GM19035 (cell line): ENCODE measurements around the gene RASA2.
"Not testable (repeated sequence)": the region's sequence is repeated elsewhere in the genome, so short reads cannot be mapped to it uniquely, and the experiment has no call there.

Experiments
- ATAC-seq: cut with Tn5 transposase; IDR thresholded peaks from one replicate; pipeline ENCODE4 v1.9.1; 2021; ENCODE audit not compliant: unreplicated experiment

The RASA2 gene

DNA sequence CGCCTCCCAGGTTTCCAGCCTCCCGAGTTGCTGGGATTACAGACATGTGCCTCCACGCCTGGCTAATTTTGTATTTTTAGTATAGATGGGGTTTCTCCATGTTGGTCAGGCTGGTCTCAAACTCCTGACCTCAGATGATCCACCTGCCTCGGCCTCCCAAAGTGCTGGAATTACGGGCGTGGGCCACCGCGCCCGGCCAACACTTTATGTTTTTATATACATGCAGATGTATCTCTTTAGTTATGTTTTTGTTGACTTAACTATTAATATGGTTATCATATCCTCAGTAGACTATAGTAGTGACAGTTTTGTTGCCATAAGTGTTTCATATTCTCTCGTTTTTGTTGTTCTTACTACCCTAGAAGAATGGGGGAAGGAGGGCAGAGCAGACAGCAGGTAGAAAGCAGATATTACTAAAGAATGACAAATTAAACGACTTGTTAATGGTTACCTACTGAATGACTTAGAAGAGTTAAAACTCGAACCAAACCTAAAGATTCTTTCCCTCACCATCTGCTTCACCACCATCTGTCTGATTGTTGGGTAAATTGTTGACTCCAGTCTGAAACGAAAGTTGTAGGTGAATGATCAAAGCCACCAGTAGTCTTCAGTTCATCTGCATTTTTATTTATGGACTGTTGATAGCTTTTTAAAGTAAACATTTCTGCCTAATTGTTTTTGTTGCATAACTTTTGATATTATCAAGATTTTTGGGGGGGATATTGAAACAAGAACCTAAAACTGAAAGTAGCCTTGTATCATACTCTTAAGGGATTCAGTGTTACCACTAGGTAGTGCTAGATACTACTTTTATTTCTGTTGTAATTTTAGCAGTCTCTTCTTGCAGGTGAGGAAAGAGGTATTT lies 89.3 kb downstream of the RASA2 start:
- ATAC-seq, result no peak

DNA sequence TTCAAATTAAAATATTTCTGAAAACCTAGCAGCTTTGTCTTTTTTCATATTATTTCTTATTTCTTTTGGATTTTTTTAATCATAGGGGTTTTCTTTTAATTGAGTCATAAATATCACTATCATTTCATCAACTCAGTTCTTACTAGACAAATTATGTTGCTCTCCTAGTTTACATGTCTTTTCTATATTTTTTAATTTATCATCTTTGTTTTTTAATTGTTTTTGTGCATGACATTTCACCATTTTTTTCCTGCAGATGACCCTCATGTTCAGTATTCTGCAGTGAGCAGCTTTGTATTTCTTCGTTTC lies 89.9 kb downstream of the RASA2 start:
- ATAC-seq, result no peak

DNA sequence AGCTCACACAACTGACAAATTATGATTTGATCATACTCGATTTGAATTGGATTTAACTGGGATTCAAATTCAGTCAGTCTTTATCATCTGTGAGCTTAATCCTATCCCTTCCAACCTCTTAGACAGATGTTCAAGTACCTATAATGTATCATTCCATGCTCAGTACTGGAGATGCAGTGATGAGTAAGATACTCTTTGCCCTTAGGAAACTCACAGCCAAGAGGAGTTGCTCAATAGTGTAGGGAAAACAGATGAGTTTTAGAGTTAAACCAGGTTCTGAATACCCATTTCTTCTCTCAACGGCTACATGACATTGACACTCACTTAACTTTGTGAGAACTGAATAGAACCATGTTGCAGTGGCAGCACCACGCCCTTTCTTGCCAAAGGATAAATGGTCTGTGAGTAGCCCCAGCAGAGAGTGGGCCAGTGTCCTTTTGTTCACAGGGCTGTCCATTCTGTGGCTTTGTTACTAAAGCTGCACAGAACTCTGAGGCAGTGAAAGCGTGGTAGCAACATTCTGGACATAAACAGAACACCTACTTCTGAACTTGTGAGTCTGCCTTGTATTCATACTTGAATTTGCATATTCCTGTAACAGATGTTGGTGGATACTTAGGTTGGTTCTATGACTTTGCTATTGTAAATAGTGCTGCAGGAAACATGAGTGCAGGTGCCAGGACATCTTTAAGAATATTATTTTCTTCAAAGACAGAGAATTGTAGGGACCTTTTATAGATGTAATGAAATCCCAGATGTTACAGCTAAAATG lies 91.6 kb downstream of the RASA2 start:
- no peak for ATAC-seq

DNA sequence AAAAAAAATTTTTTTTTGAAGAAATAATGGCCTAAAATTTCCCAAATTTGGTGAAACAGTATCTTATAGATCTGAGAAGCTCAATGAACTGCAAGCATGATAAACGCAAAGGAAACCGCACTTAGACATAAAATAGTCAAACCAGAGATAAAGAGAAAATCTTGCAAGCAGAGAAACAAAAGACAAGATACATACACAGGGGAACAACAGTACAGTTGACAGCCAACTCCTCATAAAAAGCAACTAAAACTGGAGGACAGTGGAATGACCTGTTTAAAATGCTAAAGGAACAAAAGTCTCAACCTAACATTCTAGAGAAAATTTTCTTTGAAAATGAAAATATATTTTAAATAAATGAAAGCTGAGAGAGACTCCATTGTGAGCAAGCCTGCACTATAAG lies 107.5 kb downstream of the RASA2 start:
- no peak for ATAC-seq

DNA sequence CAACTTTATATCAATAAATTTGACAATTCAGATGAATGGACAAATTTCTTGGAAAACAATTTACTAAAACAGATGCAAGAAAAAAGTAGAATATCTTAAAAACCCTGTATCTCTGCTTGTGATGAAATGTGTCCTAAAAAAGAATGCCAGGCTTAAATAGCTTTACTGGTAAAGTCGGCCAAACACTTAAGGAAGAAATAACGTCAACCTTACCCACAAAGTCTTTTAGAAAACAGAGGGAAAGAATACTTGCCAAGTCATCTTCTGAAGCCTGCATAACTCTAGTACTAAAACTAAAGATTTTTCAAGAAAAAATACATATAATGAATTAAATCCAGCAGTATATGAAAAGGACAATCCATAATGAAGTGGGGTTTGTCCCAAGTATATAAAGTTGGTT lies 111.1 kb downstream of the RASA2 start:
- ATAC-seq, result no peak

DNA sequence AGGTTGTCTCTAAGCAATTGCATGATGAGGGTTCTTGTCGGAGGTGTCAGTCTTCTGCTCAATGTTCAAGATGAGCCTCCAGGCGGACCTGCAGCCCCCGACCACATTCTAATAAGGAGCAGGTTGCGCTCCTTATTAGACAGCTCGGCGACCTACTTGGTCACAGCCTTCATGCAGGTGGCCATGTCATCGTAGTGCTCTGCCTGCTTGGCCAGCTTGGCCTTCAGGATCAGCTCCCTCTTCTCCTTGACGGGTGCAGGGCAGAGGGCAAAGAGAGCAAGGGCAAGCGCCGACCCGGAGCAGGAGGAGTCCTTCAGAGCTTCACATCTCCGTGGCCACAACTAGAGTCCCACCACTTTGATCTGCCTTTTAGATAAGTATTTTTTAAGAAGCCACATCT lies 113.5 kb downstream of the RASA2 start:
- ATAC-seq, result no peak

DNA sequence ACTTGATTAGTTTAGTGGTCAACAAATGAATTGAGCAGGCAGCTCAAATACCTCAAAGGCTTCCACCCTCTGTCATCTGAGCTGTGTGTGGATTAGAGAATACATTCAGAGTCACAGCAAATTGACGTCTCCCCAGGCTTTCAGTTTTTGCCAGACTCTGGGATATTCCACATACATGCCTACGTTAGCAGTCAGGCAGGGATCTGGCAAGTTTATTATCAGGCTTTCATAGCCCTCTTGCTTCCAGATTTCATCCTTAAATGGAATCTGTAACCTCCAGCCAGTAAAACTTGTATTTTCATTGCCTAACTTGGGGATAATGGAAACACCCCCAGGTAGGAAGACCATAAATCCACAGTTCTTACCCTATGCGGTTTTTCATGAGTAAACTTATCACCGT lies 115.9 kb downstream of the RASA2 start:
- ATAC-seq, result no peak

DNA sequence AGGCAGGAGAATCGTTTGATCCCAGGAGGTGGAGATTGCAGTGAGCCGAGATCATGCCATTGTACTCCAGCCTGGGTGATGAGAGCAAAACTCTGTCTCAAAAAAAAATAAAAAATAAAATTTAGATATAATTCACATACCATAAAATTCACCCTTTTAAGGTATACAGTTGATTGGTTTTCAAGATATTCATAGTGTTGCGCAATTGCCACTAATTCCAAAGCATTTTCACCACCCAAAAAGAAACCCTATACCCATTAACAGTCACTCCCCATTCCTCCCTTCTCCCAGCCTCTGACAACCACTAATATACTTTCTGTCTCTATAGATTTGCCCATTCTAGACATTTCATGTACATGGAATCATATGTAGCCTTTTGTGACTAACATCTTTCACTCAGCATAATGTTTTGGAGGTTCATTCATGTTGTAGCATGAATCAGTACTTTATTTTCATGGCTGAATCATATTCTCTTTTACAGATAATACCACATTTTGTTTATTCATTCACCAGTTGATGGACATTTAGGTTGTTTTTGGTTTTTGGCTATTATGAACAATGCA lies 116.7 kb downstream of the RASA2 start:
- no peak for ATAC-seq

DNA sequence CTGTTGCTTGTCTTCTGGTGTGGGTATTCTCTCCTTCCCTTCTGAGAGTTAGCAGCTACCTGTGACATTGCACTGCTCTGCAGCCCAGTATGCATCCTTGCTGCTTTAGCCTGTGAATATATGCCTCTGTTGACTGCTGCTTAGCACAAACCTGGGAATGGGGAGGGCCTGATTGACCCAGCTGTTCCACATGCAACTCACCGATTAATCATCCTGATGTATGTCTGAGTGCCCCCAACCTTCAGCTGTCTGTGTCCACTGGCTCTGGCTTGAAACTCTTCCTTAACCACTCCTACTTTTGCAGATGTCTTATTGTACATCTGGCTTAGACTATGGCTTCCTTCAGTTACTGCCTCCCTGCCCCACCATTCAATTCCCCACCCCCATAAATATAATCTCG lies 119.1 kb downstream of the RASA2 start:
- ATAC-seq, result no peak

DNA sequence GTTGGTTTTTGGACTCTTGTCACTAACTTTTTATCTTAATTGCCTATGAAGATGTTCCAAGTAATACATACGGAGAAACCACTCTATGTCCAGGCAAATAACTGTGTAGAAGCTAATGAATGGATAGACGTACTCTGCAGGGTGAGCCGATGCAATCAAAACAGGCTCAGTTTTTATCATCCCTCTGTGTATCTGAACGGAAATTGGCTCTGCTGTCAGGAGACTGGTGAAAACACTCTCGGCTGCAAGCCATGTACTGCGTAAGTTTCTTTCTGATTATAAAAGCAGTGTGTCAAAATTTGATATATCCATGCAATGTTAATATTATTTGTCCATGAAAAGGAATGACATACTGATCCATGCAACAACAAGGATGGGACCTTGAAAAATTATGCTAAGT lies 121.6 kb downstream of the RASA2 start:
- ATAC-seq, result no peak

DNA sequence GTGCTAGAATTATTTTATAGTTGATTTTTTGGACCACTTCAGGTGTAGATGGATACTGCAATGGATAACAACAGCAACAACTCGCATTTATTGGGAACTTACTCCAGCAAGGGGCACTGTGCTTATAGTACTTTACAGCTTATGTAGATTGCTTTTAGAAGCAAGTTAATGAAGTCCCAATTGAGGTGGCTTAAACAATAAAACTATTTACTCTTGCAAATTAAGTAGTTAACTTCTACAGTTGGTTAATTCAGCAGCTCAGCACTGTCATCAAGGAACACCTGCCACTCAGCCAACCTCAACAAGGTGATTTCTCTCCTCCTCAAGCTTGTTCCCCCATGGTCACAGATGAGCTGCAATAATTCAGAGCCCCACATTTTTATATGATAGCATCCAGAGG lies 124.1 kb downstream of the RASA2 start:
- no peak for ATAC-seq

DNA sequence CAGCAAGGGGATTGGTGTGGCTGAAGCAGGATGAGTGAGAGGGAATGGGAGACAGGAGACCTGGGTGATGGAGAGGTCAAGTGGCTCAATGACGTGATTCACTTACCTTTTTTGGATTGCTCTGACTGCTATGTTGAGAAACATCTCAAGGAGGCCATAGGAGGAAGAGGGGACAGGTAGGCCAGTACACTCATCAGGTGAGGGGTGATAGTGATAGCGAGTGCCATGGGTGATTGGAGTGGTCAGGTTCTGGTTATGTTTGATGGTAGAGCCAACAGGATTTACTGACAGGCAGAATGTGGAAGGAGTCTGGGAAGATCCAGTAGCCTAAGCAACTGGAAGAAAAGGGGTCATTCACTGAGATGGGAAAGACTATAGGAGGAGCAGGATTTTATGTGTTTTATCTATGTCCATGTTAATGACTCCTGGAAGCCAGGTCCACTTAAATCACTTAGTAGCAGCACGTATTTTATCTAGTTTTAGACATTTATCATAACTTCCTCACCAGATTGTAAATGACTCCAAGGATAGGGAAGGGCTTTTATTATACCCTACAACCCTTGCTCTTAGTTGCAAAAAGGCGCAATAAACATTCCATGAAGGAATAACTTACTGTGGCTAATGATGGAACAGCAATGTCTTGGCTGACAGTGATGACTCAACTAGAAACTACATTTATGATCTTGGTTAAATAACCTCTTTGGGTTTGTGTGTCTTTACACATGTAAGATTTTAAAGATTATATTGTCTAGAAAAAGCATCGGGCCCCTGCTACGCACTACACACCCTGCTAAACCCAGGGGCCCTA lies 131.5 kb downstream of the RASA2 start:
- no peak for ATAC-seq

DNA sequence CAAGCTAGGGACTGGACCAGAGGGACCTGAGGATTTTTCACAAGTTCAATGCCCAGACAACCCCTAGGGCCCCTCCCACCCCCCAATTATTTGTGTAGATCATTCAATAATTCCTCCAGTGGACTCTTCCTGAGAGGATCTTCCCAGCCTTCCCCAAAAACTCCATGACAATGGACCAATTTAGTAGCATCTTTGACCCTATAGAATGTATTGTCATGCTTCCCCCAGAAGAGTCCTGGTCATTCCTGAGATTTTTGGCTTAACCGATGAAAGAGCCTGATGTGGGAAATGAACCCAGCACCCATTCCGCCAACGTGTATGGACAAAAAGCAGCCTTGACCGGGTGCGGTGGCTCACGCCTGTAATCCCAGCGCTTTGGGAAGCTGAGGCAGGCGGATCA lies 132.1 kb downstream of the RASA2 start:
- ATAC-seq, result no peak

DNA sequence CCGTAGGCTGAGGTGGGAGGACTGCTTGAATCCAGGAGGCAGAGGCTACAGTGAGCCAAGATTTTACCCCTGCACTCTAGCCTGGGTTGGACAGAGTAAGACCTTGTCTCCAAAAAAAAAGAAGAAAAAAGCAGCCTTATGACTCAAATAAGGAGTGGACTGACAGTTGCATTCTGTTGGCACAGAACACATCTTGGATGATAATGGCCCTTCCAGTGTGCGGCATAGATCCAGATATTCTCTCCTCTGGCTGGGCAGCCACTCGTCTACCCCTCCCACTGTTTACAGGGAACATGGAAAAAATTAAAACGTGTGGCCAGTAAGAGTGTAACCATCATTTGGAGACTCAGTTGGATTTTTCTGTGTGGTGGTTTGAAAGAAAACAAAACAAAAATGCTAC lies 132.6 kb downstream of the RASA2 start:
- no peak for ATAC-seq

DNA sequence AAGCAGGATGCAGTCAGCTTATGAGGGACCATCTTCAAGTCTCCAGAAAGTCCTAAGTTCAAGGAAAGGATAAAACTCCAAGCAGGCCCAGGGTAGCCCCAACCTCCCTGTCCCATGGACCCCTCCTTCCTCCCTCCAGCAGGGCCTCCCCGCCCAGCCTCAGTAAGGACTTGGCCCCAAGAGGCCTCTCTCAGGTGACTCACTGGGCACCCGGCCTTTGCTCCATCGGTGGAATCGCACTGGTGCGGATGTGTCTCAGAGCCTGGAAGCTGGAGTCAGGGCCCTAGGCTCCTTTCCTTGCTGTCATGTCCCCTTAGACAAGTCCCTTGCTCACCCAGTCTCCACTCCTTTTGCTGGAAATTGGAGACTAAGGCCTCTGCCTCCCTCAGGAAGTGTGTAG lies 136.9 kb downstream of the RASA2 start:
- ATAC-seq, result no peak

DNA sequence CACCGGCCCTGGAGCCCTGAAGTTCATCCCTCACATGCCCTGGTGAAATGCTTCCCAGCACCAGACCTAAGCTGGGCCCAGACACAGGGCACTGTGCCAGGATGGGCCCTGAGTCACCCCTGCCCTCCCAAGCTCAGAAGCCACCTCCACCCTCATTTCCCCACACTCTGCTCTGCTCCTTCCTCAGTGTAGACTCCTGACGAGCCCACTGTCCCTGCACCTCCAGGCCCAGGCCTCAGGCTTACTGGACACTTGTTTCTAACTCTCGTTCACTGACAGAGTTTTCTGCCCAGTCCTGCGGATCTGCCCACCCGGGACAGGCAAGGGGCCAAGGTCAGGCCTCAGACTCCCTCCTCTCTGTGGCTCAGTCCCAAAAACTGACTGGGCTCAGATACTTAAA lies 138.7 kb downstream of the RASA2 start:
- no peak for ATAC-seq

DNA sequence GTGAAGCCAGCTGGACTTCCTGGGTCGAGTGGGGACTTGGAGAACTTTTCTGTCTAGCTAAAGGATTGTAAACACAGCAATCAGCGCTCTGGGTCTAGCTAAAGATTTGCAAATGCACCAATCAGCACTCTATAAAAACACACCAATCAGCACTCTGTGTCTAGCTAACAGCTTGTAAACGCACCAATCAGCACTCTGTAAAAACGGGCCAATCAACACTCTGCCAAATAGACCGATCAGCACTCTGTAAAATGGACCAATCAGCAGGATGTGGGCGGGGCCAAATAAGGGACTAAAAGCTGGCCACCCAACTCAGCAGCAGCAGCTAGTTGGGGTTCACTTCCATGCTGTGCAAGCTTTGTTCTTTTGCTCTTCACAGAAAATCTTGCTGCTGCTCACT lies 141.5 kb downstream of the RASA2 start:
- not testable (repeated sequence) for ATAC-seq

DNA sequence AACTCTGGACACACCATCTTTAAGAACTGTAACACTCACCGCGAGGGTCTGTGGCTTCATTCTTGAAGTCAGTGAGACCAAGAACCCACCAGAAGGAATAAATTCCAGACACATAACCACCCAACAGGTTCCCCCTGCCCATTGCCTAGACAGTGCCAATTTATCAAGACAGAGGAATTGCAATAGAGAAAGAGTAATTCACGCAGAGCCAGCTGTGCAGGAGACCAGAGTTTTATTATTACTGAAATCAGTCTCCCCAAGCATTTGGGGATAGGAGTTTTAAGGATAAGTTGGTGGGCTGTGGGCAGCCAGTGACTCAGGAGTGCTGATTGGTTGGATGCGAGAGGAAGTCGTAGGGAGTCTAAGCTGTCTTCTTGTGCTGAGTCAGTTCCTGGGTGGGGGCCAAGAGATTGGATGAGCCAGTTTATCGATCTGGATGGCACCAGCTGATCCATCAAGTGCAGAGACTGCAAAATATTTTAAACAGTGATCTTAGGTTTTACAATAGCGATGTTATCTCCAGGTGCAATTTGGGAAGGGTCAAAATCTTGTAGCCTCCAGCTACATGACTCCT lies 142.1 kb downstream of the RASA2 start:
- not testable (repeated sequence) for ATAC-seq

DNA sequence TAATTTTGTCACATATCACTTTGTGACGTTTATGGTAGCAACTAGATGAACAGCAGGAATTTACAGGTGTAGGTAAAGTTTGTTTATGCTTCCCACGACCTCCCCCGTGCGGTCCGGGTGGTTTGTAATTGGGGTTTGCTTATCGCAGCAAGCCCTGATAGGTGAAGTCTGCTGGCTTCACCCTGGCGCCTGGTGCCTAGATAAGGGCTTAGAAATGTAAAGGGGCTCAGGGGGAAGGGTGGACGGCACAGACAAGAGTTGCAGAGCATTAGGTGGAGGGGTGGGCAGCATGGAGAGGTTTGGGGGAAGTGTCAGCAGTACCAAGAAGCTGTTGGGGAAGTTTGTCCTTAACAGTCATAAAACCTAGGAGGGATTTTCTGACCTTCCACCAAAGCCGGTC lies 143.1 kb downstream of the RASA2 start:
- no peak for ATAC-seq

DNA sequence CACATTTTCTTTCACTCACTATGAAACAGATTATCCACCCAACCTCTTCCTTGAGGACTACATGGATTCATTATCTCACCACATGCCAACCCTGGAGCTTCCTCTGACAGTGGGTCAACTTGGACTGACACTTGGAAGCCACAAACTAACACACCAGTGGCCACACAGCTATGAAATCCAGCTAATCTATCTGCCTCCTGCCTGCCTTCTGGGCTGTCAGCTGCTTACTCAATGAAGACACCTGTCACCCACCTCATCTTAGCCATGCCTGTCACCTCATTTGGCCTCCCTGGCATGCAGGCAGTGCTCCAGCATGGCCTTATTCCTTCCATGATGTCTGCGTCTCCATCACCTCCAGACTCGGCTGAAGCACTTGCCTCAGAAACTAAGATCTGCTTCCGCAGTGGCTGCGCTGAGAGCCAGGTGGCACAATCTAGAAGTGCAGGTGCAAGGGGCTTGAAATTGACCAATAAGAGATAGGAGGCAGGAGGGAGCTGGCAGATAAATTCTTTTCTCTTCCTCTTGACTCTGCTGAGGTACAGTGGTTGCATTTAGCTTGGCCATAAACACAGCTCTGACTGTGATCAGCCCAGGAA lies 146.1 kb downstream of the RASA2 start:
- ATAC-seq, result no peak

DNA sequence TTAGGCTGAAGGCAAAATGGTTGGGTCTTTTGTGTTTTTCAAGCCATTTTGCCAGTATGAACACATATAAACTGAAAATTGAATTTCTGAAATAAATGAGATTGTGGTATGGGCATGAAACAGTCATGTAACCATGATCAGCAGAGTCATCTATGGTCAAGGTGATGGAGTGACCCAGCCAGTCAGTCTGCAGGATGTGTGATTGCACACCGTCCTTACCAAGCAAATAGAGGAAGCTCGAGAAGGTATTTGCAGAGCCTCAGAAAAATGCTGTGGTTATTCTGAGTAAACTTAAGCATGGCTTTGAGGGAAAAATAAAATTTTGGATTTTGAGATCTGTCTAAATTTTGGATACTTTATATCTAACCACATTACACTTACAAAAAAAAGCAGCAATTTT lies 155.4 kb downstream of the RASA2 start:
- no peak for ATAC-seq
